ENCODE measurements around the gene CFAP74.

GRCh38 chr1:2018217-2019171 lies 14.9 kb upstream of the CFAP74 start:
- TF ChIP-seq USF1 (IDR thresholded peaks at IDR 0.05), result no peak
- TF ChIP-seq, protein P1, sequence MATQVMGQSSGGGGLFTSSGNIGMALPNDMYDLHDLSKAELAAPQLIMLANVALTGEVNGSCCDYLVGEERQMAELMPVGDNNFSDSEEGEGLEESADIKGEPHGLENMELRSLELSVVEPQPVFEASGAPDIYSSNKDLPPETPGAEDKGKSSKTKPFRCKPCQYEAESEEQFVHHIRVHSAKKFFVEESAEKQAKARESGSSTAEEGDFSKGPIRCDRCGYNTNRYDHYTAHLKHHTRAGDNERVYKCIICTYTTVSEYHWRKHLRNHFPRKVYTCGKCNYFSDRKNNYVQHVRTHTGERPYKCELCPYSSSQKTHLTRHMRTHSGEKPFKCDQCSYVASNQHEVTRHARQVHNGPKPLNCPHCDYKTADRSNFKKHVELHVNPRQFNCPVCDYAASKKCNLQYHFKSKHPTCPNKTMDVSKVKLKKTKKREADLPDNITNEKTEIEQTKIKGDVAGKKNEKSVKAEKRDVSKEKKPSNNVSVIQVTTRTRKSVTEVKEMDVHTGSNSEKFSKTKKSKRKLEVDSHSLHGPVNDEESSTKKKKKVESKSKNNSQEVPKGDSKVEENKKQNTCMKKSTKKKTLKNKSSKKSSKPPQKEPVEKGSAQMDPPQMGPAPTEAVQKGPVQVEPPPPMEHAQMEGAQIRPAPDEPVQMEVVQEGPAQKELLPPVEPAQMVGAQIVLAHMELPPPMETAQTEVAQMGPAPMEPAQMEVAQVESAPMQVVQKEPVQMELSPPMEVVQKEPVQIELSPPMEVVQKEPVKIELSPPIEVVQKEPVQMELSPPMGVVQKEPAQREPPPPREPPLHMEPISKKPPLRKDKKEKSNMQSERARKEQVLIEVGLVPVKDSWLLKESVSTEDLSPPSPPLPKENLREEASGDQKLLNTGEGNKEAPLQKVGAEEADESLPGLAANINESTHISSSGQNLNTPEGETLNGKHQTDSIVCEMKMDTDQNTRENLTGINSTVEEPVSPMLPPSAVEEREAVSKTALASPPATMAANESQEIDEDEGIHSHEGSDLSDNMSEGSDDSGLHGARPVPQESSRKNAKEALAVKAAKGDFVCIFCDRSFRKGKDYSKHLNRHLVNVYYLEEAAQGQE (IDR thresholded peaks at IDR 0.05; ENCODE audit: low read depth), result no peak
- TF ChIP-seq MAX (IDR thresholded peaks at IDR 0.05), result no peak
- TF ChIP-seq CEBPB (IDR thresholded peaks at IDR 0.05), result no peak
- TF ChIP-seq EGR1 (IDR thresholded peaks at IDR 0.05), result no peak
- TF ChIP-seq NFIC (IDR thresholded peaks at IDR 0.05), result no peak
- no peak for TF ChIP-seq YY1 (IDR thresholded peaks at IDR 0.05; ENCODE audit: low read depth)
